Measurements from ENCODE around the gene FSTL5. TPM values are rescaled to one million over a fixed set of nuclear protein-coding genes. Genes with fewer than 3 reads are reported as not detected.

The FSTL5 gene
- total and polyA plus RNA-seq, 2 of the 13 experiments (the other 11 are each of a cell fraction or from before 2014, with no cell fraction given) = 0.03 to 0.07 TPM

- intact Hi-C loops (cut with micrococcal nuclease; ENCODE audit: unreplicated experiment) (no loop called here), in situ Hi-C loops (cut with HindIII; ENCODE audit: extremely low pct_ligation_motif_present, low pct_unique_long_range_greater_than_20kb) (no loop called here)
- ATAC-seq (no peak), DNase-seq (ENCODE audit: low spot score) (no peak), FAIRE-seq (no peak)
- no peak overlapping the region for H3K27ac ChIP-seq (ENCODE audit: extremely low read length, insufficient read depth, low read length)
- H3K27me3 ChIP-seq (ENCODE audit: control insufficient read depth in 1 of 2, insufficient read depth in 2 of 2, low read length in 2 of 2) = no peaks in the 10 kb centered on the region
- WGBS (ENCODE audit: low lambda C conversion rate) = 4% methylated on average over 3 of the region's 3 CpGs
- BruUV-seq (replicated peaks) = no TSS peak
- H3K9ac ChIP-seq (ENCODE audit: insufficient read depth, low read depth, low read length) = no peak overlapping the region
- H4K20me1 ChIP-seq (ENCODE audit: insufficient read depth, low read length) = no peaks in the 10 kb centered on the region
- ChIA-PET POLR2A (no interaction called here), CTCF (ENCODE audit: low intra/inter-chr PET ratio, low total read pairs) (no interaction called here)
- H3K9me3 ChIP-seq (ENCODE audit: low read length) = no peaks in the 10 kb centered on the region
- no peaks in the 10 kb centered on the region for H3K36me3 ChIP-seq (replicated peaks in 1 of 2; ENCODE audit: control insufficient read depth in 1 of 2, insufficient read depth in 2 of 2, low read length in 2 of 2)
- no peak overlapping the region for H3K4me2 ChIP-seq (ENCODE audit: low read depth, low read length)
- TF ChIP-seq ZNF276 (CRISPR knock-in tag; IDR thresholded peaks at IDR 0.05; ENCODE audit: low read depth) (no peak), ATF7 (IDR thresholded peaks at IDR 0.05) (no peak), ATF7 (CRISPR knock-in tag; IDR thresholded peaks at IDR 0.05) (no peak), KLF11 (CRISPR knock-in tag; IDR thresholded peaks at IDR 0.05) (no peak), ZNF367 (CRISPR knock-in tag; IDR thresholded peaks at IDR 0.05; ENCODE audit: borderline replicate concordance) (no peak), RNF219 (CRISPR knock-in tag; IDR thresholded peaks at IDR 0.05) (no peak), RARG (CRISPR knock-in tag; IDR thresholded peaks at IDR 0.05; ENCODE audit: low read depth) (no peak), EZH2 (conservative IDR thresholded peaks at IDR 0.05; ENCODE audit: low read depth, low read length) (no peak), KLF6 (CRISPR knock-in tag; IDR thresholded peaks at IDR 0.05) (no peak), CAMTA2 (CRISPR knock-in tag; IDR thresholded peaks at IDR 0.05; ENCODE audit: borderline replicate concordance) (no peak), ZFYVE20 (CRISPR knock-in tag; IDR thresholded peaks at IDR 0.05; ENCODE audit: borderline replicate concordance, low read depth) (no peak), SCMH1 (CRISPR knock-in tag; IDR thresholded peaks at IDR 0.05; ENCODE audit: borderline replicate concordance) (no peak), SRSF4 (IDR thresholded peaks at IDR 0.05; ENCODE audit: low read depth, low read length, poor library complexity, severe bottlenecking) (no peak), PLRG1 (conservative IDR thresholded peaks at IDR 0.05) (no peak), TEAD2 (CRISPR knock-in tag; IDR thresholded peaks at IDR 0.05) (no peak), E2F1 (CRISPR knock-in tag; IDR thresholded peaks at IDR 0.05) (no peak), ZC3H13 (CRISPR knock-in tag; IDR thresholded peaks at IDR 0.05) (no peak)
- no peaks in the 10 kb centered on the region for H3K79me2 ChIP-seq (ENCODE audit: insufficient read depth, low read length)
- no peaks in the 10 kb centered on the region for H3K4me1 ChIP-seq (ENCODE audit: insufficient read depth, low read length)
- no peak overlapping the region for H3K4me3 ChIP-seq (replicated peaks in 1 of 3; ENCODE audit: insufficient read depth in 1 of 3, low read depth in 2 of 3, low read length in 3 of 3)
- no peak overlapping the region for H2AFZ ChIP-seq (ENCODE audit: low read length)
Observed at GRCh38 chr4:161656594-161656993, 507.2 kb downstream of the FSTL5 start.
